CD4-positive, alpha-beta T cell (primary cell): Measurements from ENCODE around the gene LRP11. TPM values are rescaled to one million over a fixed set of nuclear protein-coding genes. Genes with fewer than 3 reads are reported as not detected.

ENCODE experiments used
- ATAC-seq: fragments of 200-7000 bp; cut with Tn5 transposase; one replicate; pipeline ENCODE4 v1.10.0; 2022; ENCODE audit warnings: mild to moderate bottlenecking; ENCODE audit not compliant: poor library complexity
- CTCF ChIA-PET: fragments of 350-600 bp; sonication (Branson Sonifier 250); formaldehyde crosslinking; loops from one replicate; lab custom pipeline; 2021; ENCODE audit warnings: antibody characterized with exemption, inconsistent platforms; lab: Charles Lee
- POLR2A ChIA-PET: fragments of 350-600 bp; sonication (Branson Sonifier 250); formaldehyde crosslinking; loops from one replicate; lab custom pipeline; 2021; ENCODE audit warnings: antibody characterized with exemption, inconsistent platforms; lab: Charles Lee
- DNase-seq, 14 experiments: peaks; one replicate each; pipeline ENCODE4 v3.0.0-alpha.2; 2013 to 2020; ENCODE audit warnings: mixed read lengths in 2 of 14
- H3K27ac ChIP-seq, 2 donors: one replicate each; pipeline versions ENCODE4 v1.5.1 to v1.7.0; 2013; ENCODE audit warnings: low read length in 2 of 2, low read depth in 1 of 2, mild to moderate bottlenecking in 1 of 2
- H3K27me3 ChIP-seq, 2 experiments: 1 replicate in 1 of 2; 2 replicates in 1 of 2; pipeline versions ENCODE4 v1.6.1 to v1.7.0; 2013; ENCODE audit warnings: low read length in 2 of 2, control low read depth in 1 of 2, mild to moderate bottlenecking in 1 of 2, moderate library complexity in 1 of 2; ENCODE audit not compliant: insufficient read depth in 2 of 2, control insufficient read depth in 1 of 2
- H3K36me3 ChIP-seq: one replicate; pipeline ENCODE4 v1.6.1; 2013; ENCODE audit warnings: low read length, control low read depth; ENCODE audit not compliant: insufficient read depth
- H3K4me1 ChIP-seq: one replicate; pipeline ENCODE4 v1.6.1; 2013; ENCODE audit warnings: low read length, control low read depth; ENCODE audit not compliant: insufficient read depth
- H3K4me3 ChIP-seq: one replicate; pipeline ENCODE4 v1.5.1; 2013; ENCODE audit warnings: mild to moderate bottlenecking, low read length, moderate library complexity
- H3K9me3 ChIP-seq, 2 experiments: 1 replicate in 1 of 2; 2 replicates in 1 of 2; pipeline versions ENCODE4 v1.6.1 to v1.7.0; 2013; ENCODE audit warnings: low read length in 2 of 2, mild to moderate bottlenecking in 2 of 2, control low read depth in 1 of 2, moderate library complexity in 1 of 2; ENCODE audit not compliant: control insufficient read depth in 1 of 2, insufficient read depth in 1 of 2
- H3K27ac Mint-ChIP-seq: one replicate; pipeline ENCODE4 v1.8.0; 2020; ENCODE audit warnings: mixed read lengths
- H3K27me3 Mint-ChIP-seq: one replicate; pipeline ENCODE4 v1.8.0; 2021; ENCODE audit warnings: mixed read lengths
- H3K36me3 Mint-ChIP-seq: one replicate; pipeline ENCODE4 v1.8.0; 2021; ENCODE audit warnings: low read depth, mixed read lengths
- H3K4me1 Mint-ChIP-seq: one replicate; pipeline ENCODE4 v1.8.0; 2021; ENCODE audit warnings: low read depth, mixed read lengths
- H3K4me3 Mint-ChIP-seq: one replicate; pipeline ENCODE4 v1.8.0; 2020; ENCODE audit warnings: mild to moderate bottlenecking, mixed read lengths
- H3K9me3 Mint-ChIP-seq: one replicate; pipeline ENCODE4 v1.8.0; 2020; ENCODE audit warnings: mixed read lengths
- intact Hi-C, 2 experiments: fragments of 100-400 bp; cut with DNase I in 1 of 2; cut with micrococcal nuclease in 1 of 2; formaldehyde crosslinking; loops; one replicate each; pipeline versions ENCODE4 v1.15.1 to v1.9.0; 2023 to 2025; cut with DNase I, micrococcal nuclease
- total RNA-seq, 174 experiments: library from RNA in 2 of 174; stranded (reverse) in 2 of 174; gene quantifications; one replicate each; pipeline ENCODE4 v1.2.3 and lab custom pipeline; 2021 to 2026
- TF ChIP-seq, protein P1 (sequence below): fragments of 200-600 bp; IDR thresholded peaks from one replicate; pipeline ENCODE4 v1.8.0; 2022; ENCODE audit warnings: antibody characterized with exemption, mild to moderate bottlenecking

Gene LRP11
- total RNA-seq, 2 experiments from 2014 or later, result 0.75 to 0.99 TPM

GRCh38 chr6:149887343-149887742 lies 23.2 kb upstream of the LRP11 start:
- H3K27ac Mint-ChIP-seq, result no peak overlapping the region
- no peak for ATAC-seq
- Histone ChIP-seq H3K4me3 (no peak overlapping the region), H3K27me3 (no peaks in the 10 kb centered on the region), H3K4me1 (no peaks in the 10 kb centered on the region), H3K27ac (no peak overlapping the region), H3K36me3 (no peaks in the 10 kb centered on the region), H3K9me3 (no peaks in the 10 kb centered on the region)
- CTCF ChIA-PET, result no interaction called here
- no peak for DNase-seq
- peaks cover 21% of the 10 kb centered on the region for H3K27me3 Mint-ChIP-seq
- no peak overlapping the region for H3K4me3 Mint-ChIP-seq
- no peaks in the 10 kb centered on the region for H3K9me3 Mint-ChIP-seq
- TF ChIP-seq, protein P1, sequence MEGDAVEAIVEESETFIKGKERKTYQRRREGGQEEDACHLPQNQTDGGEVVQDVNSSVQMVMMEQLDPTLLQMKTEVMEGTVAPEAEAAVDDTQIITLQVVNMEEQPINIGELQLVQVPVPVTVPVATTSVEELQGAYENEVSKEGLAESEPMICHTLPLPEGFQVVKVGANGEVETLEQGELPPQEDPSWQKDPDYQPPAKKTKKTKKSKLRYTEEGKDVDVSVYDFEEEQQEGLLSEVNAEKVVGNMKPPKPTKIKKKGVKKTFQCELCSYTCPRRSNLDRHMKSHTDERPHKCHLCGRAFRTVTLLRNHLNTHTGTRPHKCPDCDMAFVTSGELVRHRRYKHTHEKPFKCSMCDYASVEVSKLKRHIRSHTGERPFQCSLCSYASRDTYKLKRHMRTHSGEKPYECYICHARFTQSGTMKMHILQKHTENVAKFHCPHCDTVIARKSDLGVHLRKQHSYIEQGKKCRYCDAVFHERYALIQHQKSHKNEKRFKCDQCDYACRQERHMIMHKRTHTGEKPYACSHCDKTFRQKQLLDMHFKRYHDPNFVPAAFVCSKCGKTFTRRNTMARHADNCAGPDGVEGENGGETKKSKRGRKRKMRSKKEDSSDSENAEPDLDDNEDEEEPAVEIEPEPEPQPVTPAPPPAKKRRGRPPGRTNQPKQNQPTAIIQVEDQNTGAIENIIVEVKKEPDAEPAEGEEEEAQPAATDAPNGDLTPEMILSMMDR, result no peak
- POLR2A ChIA-PET, result no interaction called here
- intact Hi-C loops, result no loop called here
- H3K36me3 Mint-ChIP-seq, result no peaks in the 10 kb centered on the region
- H3K4me1 Mint-ChIP-seq, result no peaks in the 10 kb centered on the region

DNA sequence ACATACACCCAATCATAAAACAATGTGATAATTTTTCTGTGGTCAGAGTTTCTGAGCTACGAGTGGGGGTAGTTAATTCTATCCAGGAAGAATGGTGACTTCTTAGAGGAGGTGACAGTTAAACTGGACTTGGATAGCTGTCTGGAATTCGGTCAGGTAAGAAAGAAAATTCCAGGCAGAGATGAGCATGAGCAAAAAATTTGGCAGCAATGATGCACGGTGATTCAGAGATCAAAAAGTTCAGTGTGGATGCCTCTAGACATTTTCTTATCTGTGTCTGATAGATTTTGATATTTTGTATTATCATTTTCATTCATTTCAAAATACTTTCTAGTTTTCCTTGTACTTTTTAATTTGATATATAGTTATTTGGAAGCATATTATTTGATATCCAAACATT lies 21.7 kb upstream of the LRP11 start:
- H3K27ac Mint-ChIP-seq, result no peak overlapping the region
- no peak overlapping the region for H3K4me3 ChIP-seq
- no peaks in the 10 kb centered on the region for H3K27me3 ChIP-seq
- intact Hi-C loops, result no loop called here
- no peaks in the 10 kb centered on the region for H3K9me3 Mint-ChIP-seq
- no peaks in the 10 kb centered on the region for H3K9me3 ChIP-seq
- H3K4me1 ChIP-seq, result no peaks in the 10 kb centered on the region
- no peak overlapping the region for H3K4me3 Mint-ChIP-seq
- H3K27me3 Mint-ChIP-seq, result peaks cover 30% of the 10 kb centered on the region
- no peak overlapping the region for H3K27ac ChIP-seq
- DNase-seq, result no peak
- H3K36me3 Mint-ChIP-seq, result no peaks in the 10 kb centered on the region
- CTCF ChIA-PET, result no interaction called here
- TF ChIP-seq, protein P1, result no peak
- POLR2A ChIA-PET, result no interaction called here
- no peak for ATAC-seq
- no peaks in the 10 kb centered on the region for H3K4me1 Mint-ChIP-seq
- H3K36me3 ChIP-seq, result no peaks in the 10 kb centered on the region

DNA sequence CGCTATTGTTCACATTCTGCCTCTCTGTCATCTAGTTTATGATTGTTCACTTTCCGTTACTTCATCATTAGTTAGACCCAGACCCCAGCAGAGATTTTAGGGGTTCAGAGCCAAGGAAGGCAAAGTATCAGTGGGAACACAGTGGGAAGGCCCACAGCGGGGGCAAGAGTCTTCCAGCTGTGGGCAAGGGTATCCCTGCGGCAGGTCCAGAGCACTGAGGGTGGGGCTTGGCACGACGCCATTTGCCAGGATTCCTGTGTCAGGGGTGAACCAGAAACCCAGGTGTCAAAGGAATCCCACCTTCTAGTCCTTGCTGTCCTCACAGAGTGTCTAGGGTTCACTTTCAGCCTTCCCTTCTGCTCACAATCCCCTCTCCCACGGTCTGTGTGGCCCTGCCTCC lies 20.5 kb upstream of the LRP11 start:
- no peak for DNase-seq
- peaks cover 43% of the 10 kb centered on the region for H3K27me3 Mint-ChIP-seq
- ChIA-PET CTCF (no interaction called here), POLR2A (no interaction called here)
- no peak overlapping the region for H3K4me3 ChIP-seq
- no peak overlapping the region for H3K27ac Mint-ChIP-seq
- H3K27ac ChIP-seq, result no peak overlapping the region
- H3K36me3 ChIP-seq, result no peaks in the 10 kb centered on the region
- no peaks in the 10 kb centered on the region for H3K4me1 ChIP-seq
- no peaks in the 10 kb centered on the region for H3K9me3 ChIP-seq
- no peaks in the 10 kb centered on the region for H3K36me3 Mint-ChIP-seq
- ATAC-seq, result no peak
- intact Hi-C loops, result no loop called here
- no peak overlapping the region for H3K4me3 Mint-ChIP-seq
- no peaks in the 10 kb centered on the region for H3K27me3 ChIP-seq
- TF ChIP-seq, protein P1, result no peak
- H3K9me3 Mint-ChIP-seq, result no peaks in the 10 kb centered on the region
- no peaks in the 10 kb centered on the region for H3K4me1 Mint-ChIP-seq
